Stimulated activated CD4-positive, alpha-beta T cell treated with anti-CD3 and anti-CD28 coated beads, Interleukin-4, amount 100 ng/mL, for 24 hours (primary cell): Measurements from ENCODE around the gene LGALS9.
"Not testable (repeated sequence)": the region's sequence is repeated elsewhere in the genome, so short reads cannot be mapped to it uniquely, and the experiment has no call there.

ENCODE experiments used
- DNase-seq: peaks from one replicate; pipeline ENCODE4 v3.0.0-alpha.2; 2020

The LGALS9 gene

GRCh38 chr17:27631897-27632725, 1.1 kb downstream of the LGALS9 start:
- DNase-seq: no peak

- DNase-seq: not testable (repeated sequence)
Observed at GRCh38 chr17:27632766-27633165, 1.8 kb downstream of the LGALS9 start.

DNA sequence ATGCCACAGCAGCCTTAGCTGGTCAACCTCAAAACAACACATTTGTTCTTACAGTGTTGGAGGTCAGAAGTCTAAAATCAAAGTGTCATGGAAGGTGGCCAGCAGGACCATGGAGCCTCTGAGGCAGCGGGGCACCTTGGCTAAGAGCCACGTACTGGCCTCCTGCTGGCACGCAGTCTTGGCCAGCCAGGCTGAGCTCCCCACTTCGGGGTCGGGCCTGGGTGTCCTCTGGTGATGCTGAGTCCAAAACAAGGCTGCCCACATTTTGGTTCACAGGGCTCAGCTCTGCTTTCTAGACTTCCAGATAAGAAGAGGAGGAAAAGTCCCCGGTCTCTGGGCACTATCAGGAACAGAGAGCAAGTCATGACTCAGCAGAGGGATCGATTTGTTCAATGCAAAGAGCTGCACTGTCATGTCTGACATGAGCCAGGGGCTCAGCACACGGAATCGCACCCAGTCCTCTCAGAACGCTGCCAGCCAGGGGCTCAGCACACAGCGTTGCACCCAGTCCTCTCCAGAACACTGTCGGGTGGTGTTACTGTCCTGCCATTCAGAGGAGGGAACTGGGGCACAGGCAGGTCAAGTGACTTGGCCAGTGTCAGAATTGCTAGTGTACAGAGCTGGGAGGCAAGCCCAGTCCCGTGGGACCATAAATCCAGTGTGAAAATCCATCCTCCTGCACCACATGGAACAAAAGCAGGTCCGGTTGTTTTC, 2.5 kb downstream of the LGALS9 start:
- no peak for DNase-seq

DNA sequence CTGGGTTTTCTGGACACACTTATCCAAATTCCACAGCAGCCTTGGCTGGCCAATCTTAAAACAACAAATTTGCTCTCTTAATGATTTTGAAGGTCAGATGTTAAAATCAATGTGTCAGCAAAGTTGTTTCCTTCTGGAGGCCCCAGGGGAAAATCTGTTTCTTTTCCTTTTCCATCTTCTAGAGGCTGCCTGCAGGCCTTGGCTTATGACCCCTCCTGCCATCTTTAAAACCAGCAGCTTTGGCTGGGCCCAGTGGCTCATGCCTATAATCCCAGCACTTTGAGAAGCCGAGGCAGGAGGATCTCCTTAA, 3.0 kb downstream of the LGALS9 start:
- DNase-seq: no peak

- no peak for DNase-seq
Observed at GRCh38 chr17:27634776-27635175, 3.8 kb downstream of the LGALS9 start.

GRCh38 chr17:27635275-27635823, 4.4 kb downstream of the LGALS9 start:
- DNase-seq: no peak

DNA sequence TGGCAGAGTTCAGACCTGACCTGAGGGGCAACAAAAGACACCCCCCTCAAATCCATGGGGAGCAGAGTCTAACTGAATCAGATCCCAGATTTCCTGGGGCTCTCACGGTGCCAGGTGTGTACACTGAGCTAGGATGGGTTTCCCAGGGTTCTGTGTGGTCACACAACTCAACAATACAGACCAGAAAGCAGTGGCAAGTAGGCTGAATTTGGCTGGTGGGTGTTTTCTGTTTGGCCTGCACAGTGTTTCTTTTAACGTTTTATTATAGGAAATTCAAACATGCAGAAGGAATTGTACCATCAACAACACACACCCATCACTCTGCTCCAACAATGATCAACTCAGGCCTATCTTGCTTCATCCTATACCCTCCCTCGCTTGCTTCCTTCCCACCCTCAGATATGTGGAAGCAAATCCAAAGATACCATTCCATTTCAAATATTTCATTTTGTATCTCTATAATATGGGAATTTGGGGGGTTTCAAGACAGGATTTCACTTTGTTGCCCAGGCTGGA, 5.1 kb downstream of the LGALS9 start:
- not testable (repeated sequence) for DNase-seq

DNA sequence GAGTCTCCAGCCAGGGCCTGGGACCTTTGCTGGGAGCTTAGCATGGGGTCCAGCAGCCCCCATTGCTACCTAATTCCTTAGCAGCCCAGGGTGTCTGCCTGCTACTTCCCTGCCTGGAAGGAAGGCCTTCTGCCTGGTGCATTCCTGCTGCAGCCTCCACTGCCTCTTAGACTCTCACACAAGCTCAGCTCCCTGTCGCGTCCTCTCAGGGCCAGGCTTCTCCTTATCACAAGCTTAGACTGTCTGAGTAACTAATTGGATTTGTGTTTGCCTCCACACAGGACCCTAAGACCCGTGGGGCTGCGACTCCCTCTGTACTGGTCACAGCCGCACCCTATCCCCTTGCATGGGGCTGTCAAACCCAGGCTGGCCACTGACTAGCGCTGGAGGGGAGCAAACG, 6.8 kb downstream of the LGALS9 start:
- DNase-seq: not testable (repeated sequence)

GRCh38 chr17:27638415-27638914, 7.5 kb downstream of the LGALS9 start:
- not testable (repeated sequence) for DNase-seq

DNA sequence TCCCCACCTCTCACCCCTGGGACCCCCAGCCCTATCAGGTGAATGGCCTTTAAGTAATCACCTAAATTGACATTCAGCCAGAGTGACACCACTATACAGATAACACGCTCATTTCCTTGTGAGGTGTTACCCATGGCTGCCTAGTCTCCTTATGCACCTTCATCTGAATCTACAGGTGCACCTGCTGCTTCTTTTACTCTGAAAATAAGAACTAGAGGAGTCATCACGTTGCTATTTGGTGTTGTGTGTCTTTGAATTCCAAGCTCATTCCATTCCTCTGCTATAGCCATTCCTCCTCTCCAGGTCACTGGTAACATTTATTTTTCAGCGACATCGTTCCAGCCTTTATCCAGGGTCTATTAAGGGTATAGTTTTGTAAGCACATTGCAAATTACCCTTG, 9.8 kb downstream of the LGALS9 start:
- no peak for DNase-seq

DNA sequence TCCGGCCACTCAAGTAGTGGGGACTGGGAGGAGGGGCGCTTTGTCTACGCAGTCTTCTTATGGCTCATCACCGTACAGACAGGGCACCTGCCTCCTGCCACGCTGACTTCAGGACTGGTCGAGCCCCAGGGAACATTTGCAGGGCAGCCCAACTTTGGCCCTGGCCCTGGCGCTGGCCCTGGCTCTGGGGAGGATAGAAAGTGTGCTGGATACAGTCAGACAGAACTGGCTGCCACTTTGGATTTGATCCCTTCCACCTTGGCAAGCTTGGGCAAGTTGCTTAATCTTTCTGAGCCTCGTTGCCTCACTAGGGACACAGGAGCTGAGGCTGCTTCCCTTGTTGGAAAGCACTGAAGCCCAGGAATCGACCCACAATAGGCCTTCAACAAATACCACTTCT, 13.6 kb downstream of the LGALS9 start:
- DNase-seq: no peak

DNA sequence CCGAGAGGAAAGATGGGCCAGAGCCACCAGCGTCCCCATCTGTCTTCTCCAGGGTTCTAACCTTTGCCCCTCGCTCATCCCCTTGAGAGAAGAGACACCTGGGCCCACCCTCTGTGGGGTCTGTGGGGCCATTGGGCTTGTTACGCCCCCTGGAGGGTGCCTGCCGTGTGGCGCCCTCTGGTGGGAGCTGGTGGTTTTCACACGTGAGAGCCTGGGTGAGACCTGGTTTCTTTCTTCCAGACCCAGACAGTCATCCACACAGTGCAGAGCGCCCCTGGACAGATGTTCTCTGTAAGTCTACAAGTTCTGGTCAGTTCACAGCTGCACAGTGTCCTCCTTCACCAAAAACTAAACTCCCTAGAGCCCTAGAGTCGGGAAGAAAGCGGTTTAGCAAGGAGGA, 14.6 kb downstream of the LGALS9 start:
- DNase-seq: not testable (repeated sequence)

- no peak for DNase-seq
Observed at GRCh38 chr17:27646232-27646631, 15.2 kb downstream of the LGALS9 start.

- no peak for DNase-seq
Observed at GRCh38 chr17:27647765-27648164, 16.8 kb downstream of the LGALS9 start.

DNA sequence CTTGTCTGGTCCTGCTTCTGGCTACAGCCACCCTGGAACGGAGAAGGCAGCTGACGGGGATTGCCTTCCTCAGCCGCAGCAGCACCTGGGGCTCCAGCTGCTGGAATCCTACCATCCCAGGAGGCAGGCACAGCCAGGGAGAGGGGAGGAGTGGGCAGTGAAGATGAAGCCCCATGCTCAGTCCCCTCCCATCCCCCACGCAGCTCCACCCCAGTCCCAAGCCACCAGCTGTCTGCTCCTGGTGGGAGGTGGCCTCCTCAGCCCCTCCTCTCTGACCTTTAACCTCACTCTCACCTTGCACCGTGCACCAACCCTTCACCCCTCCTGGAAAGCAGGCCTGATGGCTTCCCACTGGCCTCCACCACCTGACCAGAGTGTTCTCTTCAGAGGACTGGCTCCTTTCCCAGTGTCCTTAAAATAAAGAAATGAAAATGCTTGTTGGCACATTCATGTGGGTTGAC, 18.2 kb downstream of the LGALS9 start:
- not testable (repeated sequence) for DNase-seq

DNA sequence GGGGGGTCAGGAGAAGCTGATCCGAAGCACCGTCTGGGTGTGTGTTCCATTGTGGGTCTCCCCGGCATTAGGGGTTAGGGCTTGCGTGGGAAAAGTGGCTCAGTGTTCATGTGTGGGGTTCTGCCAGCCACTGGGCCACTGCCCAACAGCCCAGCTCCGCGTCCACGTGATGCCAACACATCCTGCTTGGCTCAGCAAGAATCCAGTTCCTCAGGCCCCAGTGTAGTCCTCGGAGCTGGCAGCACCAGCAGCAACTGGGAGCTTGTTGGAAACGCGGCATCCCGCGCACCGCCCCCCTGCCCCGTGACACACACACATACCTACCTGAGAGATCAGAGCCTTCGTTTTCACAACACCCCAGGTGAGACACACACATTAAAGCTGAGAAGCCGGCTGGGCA, 18.9 kb downstream of the LGALS9 start:
- no peak for DNase-seq

DNA sequence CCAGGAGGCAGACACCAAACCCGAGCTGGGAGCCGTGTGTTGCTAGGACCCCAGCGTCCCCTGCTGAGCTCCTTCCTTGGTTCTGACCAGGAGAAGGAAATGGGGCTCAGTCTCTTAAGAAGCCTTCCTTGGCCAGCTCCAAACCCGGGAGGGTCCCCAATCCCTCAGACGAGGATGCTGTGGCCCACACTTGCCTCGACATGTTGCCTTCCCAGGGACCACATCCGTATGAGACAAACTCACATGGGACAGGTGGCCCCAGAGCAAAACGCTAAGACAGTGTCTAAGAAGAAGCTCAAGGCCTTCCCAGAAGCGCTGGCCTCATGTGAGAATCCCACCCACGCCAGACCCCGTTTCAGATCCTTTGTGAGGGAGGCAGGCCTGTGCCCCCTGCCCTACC, 19.8 kb downstream of the LGALS9 start:
- DNase-seq: no peak

DNA sequence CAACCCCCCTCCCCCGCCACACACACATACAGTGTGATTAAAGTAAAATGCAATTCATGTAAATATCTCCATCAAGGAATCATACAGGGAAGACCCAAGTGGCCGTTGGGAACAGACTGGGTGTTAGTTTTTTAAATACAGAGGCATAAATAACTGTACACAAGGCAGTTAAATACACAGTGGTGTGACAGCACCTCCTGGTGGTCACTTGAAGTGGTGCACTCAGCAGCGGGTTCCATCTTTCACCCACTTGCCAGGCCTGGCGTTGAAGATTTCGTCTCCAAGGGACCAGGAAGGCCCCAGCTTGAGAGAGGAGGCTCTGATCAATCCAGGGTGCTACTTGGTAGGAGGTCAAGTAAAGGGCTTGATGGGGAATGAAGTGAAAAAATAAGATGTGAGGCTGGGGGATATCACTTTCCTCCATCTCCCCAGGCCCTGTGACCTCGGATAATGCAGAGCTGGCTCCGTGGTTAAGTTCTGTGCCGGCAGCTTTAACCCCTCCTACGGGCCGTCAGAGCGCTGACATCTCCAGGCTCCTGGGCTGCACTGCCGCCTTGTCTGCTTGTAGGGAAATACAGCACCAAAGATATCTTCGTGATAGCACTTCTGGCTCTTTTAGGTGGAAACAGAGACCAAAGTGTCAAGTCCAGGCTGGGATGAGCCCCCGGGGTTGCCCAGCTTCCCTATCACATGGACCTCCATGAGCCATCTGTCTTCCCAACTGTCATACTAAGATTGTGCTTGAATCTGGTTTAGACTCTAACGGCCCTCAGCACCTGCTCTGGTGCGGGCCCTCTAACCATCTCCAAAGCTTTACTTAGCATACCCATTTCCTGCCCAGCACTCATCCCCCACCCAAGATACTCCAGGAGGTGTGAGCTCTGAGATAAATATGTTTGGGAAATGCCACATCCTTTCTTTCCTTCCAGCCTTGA, 20.7 kb downstream of the LGALS9 start:
- peak; percentile 76 for DNase-seq

- DNase-seq: not testable (repeated sequence)
Observed at GRCh38 chr17:27653449-27653971, 22.5 kb downstream of the LGALS9 start.

DNA sequence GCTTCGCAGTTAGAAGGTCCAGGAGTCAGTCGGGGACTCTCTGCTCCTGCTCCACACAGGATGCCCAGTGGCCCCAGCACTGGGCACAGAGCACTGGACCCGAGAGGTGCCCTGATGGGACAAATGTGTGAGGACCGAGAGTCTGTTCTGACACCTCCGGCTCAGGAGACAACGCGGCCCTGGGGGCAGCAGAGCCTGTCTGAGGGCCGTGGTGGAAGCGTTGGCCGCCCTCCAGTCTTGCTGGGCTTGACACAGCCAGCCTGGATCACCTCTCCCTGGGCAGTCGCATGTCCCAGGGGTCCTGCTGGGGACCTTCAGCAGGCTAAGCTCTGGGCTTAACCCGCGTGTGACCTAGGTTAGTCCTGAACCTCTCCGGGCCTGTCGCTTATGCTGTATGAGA, 23.1 kb downstream of the LGALS9 start:
- DNase-seq: no peak

GRCh38 chr17:27654654-27655524, 23.9 kb downstream of the LGALS9 start:
- DNase-seq: peak; percentile 72
